Neural progenitor cell (in vitro differentiated cells): ENCODE results near the gene IL12B. TPM values are rescaled to one million over a fixed set of nuclear protein-coding genes. Genes with fewer than 3 reads are reported as not detected.
A peak's percentile ranks its signal among the peaks of the same experiment; 100 is the strongest.

Experiments used
- DNase-seq: peaks from one replicate; pipeline ENCODE4 v3.0.0-alpha.2; 2016; ENCODE audit warnings: low spot score
- H2AFZ ChIP-seq: fragments of 200-600 bp; sonication (generic); replicated peaks from 2 replicates; pipeline ENCODE4 v1.6.1; 2016; ENCODE audit warnings: antibody characterized with exemption
- H3F3A ChIP-seq: fragments of 200-600 bp; sonication (generic); 2 replicates; pipeline ENCODE4 v1.6.1; 2016; ENCODE audit warnings: antibody characterized with exemption, low read depth
- H3K27ac ChIP-seq: fragments of 200-600 bp; sonication (generic); 2 replicates; pipeline ENCODE4 v1.5.1; 2016; ENCODE audit warnings: mild to moderate bottlenecking
- H3K27me3 ChIP-seq: fragments of 200-600 bp; sonication (generic); 2 replicates; pipeline ENCODE4 v1.6.1; 2016; ENCODE audit warnings: mild to moderate bottlenecking, moderate library complexity
- H3K36me3 ChIP-seq: fragments of 200-600 bp; sonication (generic); 2 replicates; pipeline ENCODE4 v1.5.1; 2016
- H3K4me1 ChIP-seq: fragments of 200-600 bp; sonication (generic); 2 replicates; pipeline ENCODE4 v1.6.1; 2016; ENCODE audit warnings: mixed run types
- H3K4me2 ChIP-seq: fragments of 200-600 bp; sonication (generic); 2 replicates; pipeline ENCODE4 v1.6.1; 2016
- H3K4me3 ChIP-seq: fragments of 200-600 bp; sonication (generic); 2 replicates; pipeline ENCODE4 v1.5.1; 2016
- H3K79me2 ChIP-seq: fragments of 200-600 bp; sonication (generic); 2 replicates; pipeline ENCODE4 v1.6.1; 2016; ENCODE audit warnings: low read depth
- H3K9ac ChIP-seq: fragments of 200-600 bp; sonication (generic); 2 replicates; pipeline ENCODE4 v1.6.1; 2016
- H3K9me3 ChIP-seq: fragments of 200-600 bp; sonication (generic); 2 replicates; pipeline ENCODE4 v1.5.1; 2016; ENCODE audit warnings: low read depth
- H4K20me1 ChIP-seq: fragments of 200-600 bp; sonication (generic); 2 replicates; pipeline ENCODE4 v1.6.1; 2016; ENCODE audit warnings: low read depth
- H3K27ac Mint-ChIP-seq: 3 replicates; pipeline ENCODE4 v1.8.0; 2021; ENCODE audit warnings: mixed read lengths
- H3K27me3 Mint-ChIP-seq: 2 replicates; pipeline ENCODE4 v1.8.0; 2022; ENCODE audit warnings: low read depth, mild to moderate bottlenecking, inconsistent platforms, moderate library complexity, mixed read lengths; ENCODE audit not compliant: insufficient read depth
- H3K36me3 Mint-ChIP-seq: 3 replicates; pipeline ENCODE4 v1.8.0; 2021; ENCODE audit warnings: mixed read lengths
- H3K4me1 Mint-ChIP-seq: 3 replicates; pipeline ENCODE4 v1.8.0; 2021; ENCODE audit warnings: mixed read lengths
- H3K4me3 Mint-ChIP-seq: 3 replicates; pipeline ENCODE4 v1.8.0; 2021; ENCODE audit warnings: mild to moderate bottlenecking, moderate library complexity, mixed read lengths
- H3K9me3 Mint-ChIP-seq: 3 replicates; pipeline ENCODE4 v1.8.0; 2020; ENCODE audit warnings: mixed read lengths
- CTCF ChIP-seq: fragments of 200-600 bp; sonication (generic); IDR thresholded peaks from 2 replicates; pipeline ENCODE4 v1.5.1; 2017; ENCODE audit warnings: antibody characterized with exemption, mild to moderate bottlenecking
- EZH2 ChIP-seq: fragments of 200-600 bp; sonication (generic); IDR thresholded peaks from 2 replicates; pipeline ENCODE4 v1.6.1; 2017; ENCODE audit warnings: antibody characterized with exemption, mild to moderate bottlenecking, moderate library complexity
- EZH2phosphoT487 ChIP-seq: fragments of 200-600 bp; sonication (generic); IDR thresholded peaks from 2 replicates; pipeline ENCODE4 v1.6.1; 2017; ENCODE audit warnings: antibody characterized with exemption
- total RNA-seq: library from RNA; depleted of rRNA; stranded (reverse); fragments of >200 nt; gene quantifications from 2 replicates; pipeline ENCODE4 v1.2.3, GENCODE V29; 2015; ENCODE audit warnings: low replicate concordance

IL12B gene
- total RNA-seq, 1 donor from 2014 or later = not detected

GRCh38 chr5:159310511-159310910, 19.8 kb downstream of the IL12B start:
- H3K9me3 ChIP-seq = no peaks in the 10 kb centered on the region
- H3K79me2 ChIP-seq = no peaks in the 10 kb centered on the region
- H3K27ac ChIP-seq = no peak overlapping the region
- H3K27me3 Mint-ChIP-seq = peaks cover 27% of the 10 kb centered on the region
- no peaks in the 10 kb centered on the region for H4K20me1 ChIP-seq
- H3K4me1 ChIP-seq = peaks cover 5% of the 10 kb centered on the region
- no peak overlapping the region for H3K9ac ChIP-seq
- H3K36me3 ChIP-seq = no peaks in the 10 kb centered on the region
- DNase-seq = peak; percentile 72
- H3K27ac Mint-ChIP-seq = no peak overlapping the region
- H3K4me3 ChIP-seq = peak overlapping the region; percentile 32
- TF ChIP-seq EZH2phosphoT487 (no peak), CTCF (no peak), EZH2 (peak; percentile 26)
- H2AFZ ChIP-seq = peak overlapping the region; percentile 33
- no peak overlapping the region for H3K4me3 Mint-ChIP-seq
- H3K4me1 Mint-ChIP-seq = peaks cover 3% of the 10 kb centered on the region
- H3K27me3 ChIP-seq = peaks cover 63% of the 10 kb centered on the region
- no peaks in the 10 kb centered on the region for H3K9me3 Mint-ChIP-seq
- no peaks in the 10 kb centered on the region for H3K36me3 Mint-ChIP-seq
- no peaks in the 10 kb centered on the region for H3F3A ChIP-seq
- peak overlapping the region; percentile 73 for H3K4me2 ChIP-seq

GRCh38 chr5:159309689-159310433, 20.4 kb downstream of the IL12B start:
- no peak overlapping the region for H3K4me3 Mint-ChIP-seq
- peak overlapping the region; percentile 73 for H3K4me2 ChIP-seq

GRCh38 chr5:159304961-159305595, 25.2 kb downstream of the IL12B start:
- Histone ChIP-seq H3K27ac (no peak overlapping the region), H3K27me3 (peaks cover 29% of the 10 kb centered on the region), H3K4me3 (no peak overlapping the region), H3K4me2 (no peak overlapping the region), H3F3A (no peaks in the 10 kb centered on the region), H2AFZ (no peak overlapping the region), H3K4me1 (no peaks in the 10 kb centered on the region), H3K9ac (no peak overlapping the region), H3K36me3 (no peaks in the 10 kb centered on the region), H3K79me2 (no peaks in the 10 kb centered on the region), H3K9me3 (no peaks in the 10 kb centered on the region), H4K20me1 (no peaks in the 10 kb centered on the region)
- H3K27me3 Mint-ChIP-seq = peaks cover 12% of the 10 kb centered on the region
- H3K27ac Mint-ChIP-seq = no peak overlapping the region
- no peak overlapping the region for H3K4me3 Mint-ChIP-seq
- no peaks in the 10 kb centered on the region for H3K4me1 Mint-ChIP-seq
- H3K9me3 Mint-ChIP-seq = peaks cover 12% of the 10 kb centered on the region
- no peak for DNase-seq
- no peaks in the 10 kb centered on the region for H3K36me3 Mint-ChIP-seq
- TF ChIP-seq EZH2phosphoT487 (no peak), EZH2 (no peak), CTCF (no peak)

More at GRCh38 chr5:159309689-159310433, 20.4 kb downstream of the IL12B start:
- Histone ChIP-seq H3F3A (no peaks in the 10 kb centered on the region), H3K27me3 (peaks cover 63% of the 10 kb centered on the region), H3K79me2 (no peaks in the 10 kb centered on the region), H4K20me1 (no peaks in the 10 kb centered on the region), H3K4me1 (peaks cover 5% of the 10 kb centered on the region), H3K9ac (no peak overlapping the region), H3K9me3 (no peaks in the 10 kb centered on the region), H2AFZ (peak overlapping the region; percentile 33), H3K36me3 (no peaks in the 10 kb centered on the region), H3K27ac (no peak overlapping the region), H3K4me3 (peak overlapping the region; percentile 32)
- H3K4me1 Mint-ChIP-seq = peaks cover 3% of the 10 kb centered on the region
- TF ChIP-seq CTCF = no peak
- TF ChIP-seq EZH2phosphoT487 = no peak
- no peak for TF ChIP-seq EZH2
- H3K36me3 Mint-ChIP-seq = no peaks in the 10 kb centered on the region
- H3K27me3 Mint-ChIP-seq = peaks cover 27% of the 10 kb centered on the region
- no peak overlapping the region for H3K27ac Mint-ChIP-seq
- DNase-seq = no peak
- no peaks in the 10 kb centered on the region for H3K9me3 Mint-ChIP-seq
